ENCODE data around the gene TLL1.

Gene TLL1

DNA sequence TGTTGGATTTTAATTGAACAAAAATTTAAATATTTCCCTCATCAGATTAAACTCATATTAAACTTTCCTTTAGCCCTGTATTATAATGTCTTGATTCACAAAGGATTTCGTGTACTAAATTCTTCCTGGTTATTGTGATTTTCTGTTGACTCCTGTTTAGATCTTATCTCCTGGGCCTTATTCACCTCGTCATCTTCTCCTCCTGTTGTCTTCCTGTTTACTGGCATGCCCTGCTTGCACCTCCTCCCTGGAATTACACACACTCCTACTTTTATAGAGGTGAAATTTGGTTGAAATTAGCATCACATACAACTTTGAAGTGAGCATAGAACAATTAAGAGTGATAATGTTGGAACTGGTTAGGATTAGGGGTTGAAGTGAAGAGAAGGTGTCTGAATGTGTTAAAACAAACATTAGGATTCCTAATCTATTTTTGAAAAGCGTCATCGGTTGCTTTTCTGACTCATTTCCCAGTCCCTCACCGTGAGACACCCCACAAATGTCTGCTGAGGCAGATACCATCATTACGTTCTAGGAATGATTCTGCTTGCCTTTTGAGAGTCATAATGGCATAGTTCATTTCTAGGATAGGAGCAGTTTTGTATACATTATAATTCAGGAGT is 32.5 kb downstream of the TLL1 start:
- DNase-seq: no peak

DNA sequence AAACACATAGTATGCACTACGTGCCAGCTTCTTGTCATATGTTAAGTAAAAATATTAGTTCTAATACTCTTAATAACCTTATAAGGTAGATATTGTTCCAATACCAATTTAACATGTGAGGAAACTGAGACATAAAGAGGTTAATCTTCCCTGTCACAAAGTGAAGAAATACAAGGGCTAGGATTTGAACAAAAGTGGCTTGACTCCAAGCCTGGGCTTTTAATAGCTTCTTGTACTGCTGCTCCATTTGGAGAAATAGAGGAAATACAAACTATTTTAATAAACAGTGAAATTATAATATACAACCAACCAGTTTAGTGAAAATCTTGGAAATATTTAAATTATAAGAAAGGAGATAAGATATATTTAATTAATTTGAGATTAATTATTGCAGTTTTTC is 33.2 kb downstream of the TLL1 start:
- DNase-seq: no peak

DNA sequence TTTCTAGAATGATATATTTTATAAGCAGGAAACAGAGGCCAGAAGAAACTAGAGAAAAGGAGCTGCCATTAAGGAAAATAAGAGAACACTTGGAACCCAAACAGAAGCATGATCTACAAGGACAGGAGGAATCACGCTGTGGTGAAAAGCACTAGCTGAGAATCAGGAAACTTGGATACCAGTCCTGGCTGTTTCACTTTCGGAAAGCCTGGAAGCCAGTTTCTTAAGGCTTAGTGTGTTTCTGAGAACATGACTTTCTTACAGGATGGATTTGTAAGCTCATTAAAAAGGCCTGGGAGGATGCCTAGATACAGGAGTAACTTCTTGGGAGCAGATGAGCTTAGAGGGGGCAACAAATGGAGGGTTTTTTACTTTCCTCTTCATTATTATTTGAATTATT is 36.9 kb downstream of the TLL1 start:
- DNase-seq: no peak

DNA sequence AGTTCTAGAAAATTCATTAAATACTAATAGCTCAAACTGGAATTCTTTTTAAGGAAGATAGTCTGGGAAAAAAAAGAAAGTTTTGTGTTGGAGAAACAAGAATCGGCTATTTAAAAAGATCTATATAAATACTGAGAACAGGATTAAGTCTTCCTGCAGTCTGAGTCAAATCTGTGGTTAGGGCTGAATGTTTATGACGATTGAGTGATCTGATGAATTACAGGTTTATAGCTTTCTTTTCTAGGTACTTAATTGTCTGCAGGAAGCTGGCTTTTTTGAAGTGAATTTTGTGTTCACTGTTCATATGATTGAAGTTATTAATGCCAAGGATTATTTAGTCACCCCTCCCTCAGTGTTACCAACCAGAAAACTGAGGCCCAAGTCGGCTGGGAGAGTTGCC is 42.2 kb downstream of the TLL1 start:
- DNase-seq: no peak

DNA sequence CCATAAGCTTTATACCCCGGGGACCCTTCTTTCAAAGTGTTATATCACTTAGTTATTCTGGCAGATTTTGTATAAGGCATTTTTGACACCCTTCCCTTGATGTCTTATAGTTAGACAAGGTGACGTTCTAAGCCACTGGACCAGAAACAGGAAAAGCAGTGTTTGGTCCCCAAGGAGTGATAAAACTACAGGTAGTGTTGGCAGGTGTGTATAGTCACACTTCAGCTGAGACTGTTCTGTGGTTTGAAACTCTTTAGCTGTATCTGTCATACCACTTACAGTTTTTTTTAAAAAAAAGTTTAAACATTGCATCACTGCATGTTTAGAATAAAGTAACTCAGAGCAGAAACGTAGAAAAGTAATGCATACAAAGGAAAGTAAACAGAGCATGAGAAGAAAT is 48.5 kb downstream of the TLL1 start:
- DNase-seq: no peak

DNA sequence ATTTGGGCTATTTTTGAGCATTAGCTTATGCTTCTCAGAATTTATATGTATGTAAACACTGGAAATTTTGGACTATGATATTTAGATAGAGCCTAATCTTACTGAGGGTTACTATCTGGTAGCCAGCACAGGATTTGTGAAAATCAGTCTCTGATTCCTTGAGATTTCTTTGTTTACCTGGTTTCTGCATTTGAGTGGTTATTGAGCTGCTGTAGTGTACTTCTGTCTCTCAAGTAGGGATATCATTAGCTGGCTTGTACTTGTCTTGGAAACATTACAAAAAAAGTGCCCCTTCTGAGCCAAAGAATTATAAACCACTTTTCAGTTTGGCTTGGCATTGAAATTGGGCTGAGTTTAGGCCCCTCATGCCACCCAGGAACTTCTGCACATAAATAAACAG is 49.7 kb downstream of the TLL1 start:
- no peak for DNase-seq

DNA sequence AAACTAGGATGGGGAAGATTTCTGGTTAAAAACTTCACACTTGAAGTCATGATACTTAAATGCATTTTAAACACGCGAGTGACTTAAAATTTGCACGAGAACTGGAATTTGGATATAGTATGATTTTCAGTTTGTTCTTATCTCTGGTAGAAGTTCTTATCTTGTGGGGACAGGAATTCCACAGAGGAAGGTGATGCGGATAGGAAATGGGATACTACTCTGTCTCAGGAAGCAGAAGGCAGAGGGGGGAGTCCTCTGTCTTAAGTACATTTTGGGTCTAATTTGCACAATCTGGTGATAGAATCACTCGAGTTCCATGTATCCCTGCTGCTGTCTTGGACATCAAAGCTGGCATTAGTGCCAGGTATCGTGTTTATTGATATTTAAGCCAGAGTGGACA is 53.3 kb downstream of the TLL1 start:
- DNase-seq: no peak

DNA sequence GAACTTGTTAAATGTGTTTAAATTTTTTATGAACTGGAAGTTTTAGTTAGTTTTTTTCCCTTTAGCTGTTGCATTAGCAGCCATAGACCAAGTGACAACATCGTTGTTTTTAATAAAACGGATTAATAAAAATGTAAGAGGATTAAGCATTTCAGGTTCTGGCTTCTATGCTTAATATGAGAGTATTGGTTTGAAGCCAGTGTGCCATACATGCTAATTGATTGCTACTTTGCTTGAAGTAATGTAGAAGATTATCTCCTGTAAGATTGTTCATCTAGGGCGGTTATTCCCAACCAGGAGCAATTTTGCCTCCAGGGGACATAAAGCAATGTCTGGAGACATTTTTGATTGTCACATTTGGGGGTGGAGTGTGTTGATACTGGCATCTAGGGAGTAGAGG is 54.3 kb downstream of the TLL1 start:
- DNase-seq: no peak

DNA sequence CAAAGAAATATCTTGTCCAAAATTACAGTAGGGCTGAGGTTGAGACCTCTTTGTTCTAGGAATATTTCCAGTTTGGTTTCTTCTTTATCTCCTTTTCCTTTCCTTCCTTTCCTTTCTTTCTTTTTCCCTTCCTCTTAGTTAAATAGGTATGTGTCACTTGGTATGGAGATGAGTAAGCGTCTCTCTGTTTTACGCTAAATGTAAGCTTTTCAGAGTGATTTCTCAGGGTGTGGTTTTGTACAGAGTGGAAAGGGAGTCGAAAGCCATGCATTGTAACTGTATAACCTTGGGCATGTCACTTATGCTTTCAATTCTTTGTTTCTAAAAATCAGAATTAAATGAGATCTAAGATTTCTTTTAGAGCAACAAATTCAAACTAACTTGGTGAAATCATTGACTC is 54.8 kb downstream of the TLL1 start:
- no peak for DNase-seq

DNA sequence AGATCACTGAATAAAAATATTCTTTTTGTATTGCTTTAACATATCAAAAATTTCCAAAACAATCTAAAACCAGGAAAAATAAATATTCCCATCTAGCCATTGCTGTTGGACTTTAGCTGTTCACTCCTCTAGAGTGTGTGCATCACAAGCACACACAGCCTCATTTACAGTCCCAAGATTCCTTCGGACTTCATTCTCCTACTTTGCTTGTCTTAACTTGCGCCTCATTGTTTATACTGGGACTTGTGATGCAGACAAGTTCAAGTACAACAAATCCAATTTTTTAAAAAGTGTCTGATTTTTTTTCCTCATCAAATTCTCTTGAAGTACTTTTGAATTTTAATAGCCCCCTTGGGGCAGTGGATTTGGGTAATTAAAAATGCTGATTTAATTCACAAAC is 55.6 kb downstream of the TLL1 start:
- DNase-seq: no peak

DNA sequence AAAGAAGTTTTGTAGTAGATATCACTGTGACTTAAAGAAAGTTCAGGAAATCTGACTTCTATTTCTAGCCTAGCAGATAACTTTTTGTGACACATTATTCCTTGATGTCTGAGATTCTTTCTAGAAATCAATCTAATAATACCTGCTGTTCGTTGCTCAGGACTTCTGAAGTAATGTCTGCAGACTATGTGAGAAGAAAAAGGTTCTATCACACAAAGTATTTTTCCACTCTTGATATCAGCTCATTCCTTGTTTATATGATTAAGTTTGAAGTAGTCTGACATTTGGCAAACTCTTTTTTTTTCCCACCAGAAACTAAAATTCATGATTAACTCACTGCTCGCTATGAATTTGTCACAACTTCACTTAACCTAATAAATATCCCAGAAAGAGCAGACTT is 56.6 kb downstream of the TLL1 start:
- no peak for DNase-seq

DNA sequence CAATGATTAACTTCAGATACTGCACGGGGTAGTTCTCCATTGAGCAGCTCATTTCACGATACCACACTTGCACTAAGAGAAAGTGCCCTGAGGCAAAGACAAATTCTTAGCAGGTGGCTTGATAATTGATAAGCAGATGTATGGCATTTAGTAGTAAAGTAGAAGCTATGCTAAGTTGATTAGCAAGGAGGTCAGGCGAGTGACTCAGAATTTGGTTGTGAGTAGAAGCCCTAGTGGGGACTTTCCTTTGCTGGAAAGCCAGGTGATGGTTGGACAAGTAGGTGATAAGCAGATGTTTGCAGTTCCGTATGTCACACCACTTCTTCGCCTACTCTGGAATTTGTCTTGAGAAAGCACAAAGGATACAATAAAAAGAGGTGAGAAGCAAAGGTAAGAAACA is 58.7 kb downstream of the TLL1 start:
- DNase-seq: no peak

DNA sequence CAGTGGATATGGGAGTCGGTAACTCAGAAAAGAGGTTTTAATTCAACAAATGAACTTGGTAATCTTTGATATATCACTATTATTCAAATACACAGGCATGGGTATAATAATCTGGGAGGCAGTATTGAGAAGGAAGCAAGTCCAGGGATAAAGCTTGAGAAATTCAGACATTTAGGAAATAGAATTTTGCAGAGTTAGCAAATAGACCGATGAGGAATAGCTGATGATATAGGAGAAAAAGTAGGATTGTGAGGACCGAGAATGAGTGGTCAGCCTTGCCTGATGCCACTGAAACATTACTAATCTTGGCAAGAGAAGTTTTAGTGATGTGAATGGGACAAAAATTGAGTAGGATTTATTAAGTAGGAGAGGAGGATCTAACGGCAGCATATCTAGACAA is 71.9 kb downstream of the TLL1 start:
- no peak for DNase-seq

DNA sequence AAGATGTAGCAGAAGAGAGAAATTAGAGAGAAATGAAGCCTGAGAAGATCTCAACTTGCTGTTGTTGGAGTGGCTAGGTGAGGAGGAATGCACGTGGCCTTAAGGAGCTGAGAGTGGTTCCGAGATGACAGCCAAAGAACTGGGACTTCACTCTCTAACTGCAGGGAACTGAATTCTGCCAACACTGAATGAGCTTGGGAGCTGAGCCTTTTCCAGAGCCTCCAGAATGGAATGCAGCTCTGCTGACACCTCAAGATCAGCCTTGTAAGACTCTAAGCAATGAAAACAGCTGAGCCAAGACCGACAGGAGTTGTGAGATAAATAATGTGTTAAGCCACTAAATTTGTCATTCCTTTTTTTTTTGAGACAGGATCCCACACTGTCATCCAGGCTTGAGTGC is 73.0 kb downstream of the TLL1 start:
- no peak for DNase-seq

DNA sequence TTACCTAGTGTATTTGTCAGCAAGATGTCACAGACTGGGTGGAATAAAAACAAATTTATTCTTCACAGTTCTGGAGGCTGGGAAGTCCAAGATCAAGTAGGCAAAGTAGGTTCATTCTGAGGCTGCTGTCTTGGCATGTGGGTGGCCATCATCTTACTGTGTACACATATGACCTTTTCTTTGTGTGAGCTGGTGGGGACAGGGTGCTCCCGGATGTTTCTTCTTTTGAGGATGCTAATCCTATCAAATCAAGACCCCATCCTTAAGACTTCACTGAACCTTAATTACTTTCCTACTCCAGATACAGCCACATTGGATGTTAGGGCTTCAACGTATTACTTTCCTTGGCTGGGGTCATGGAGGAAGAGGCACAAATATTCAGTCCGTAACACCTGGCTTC is 74.0 kb downstream of the TLL1 start:
- DNase-seq: no peak

DNA sequence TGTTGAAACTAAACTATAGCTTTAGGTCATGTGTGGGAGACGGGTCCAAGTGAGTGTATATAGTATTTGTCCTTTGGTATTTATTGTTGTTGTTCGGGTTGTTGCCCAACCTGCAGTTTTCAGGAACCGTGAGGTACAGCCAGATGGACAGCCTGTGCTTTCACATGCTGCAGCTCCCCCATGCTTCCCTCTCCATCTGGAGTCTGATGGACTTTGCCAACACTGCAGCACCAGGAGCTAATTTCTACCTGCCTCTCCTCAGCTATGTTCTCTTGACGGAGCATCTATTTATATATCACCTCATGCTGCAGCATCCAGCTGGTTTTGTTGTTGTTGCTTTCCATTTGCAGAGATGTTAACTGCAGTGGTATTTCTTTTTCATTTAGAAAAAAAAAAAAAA is 80.1 kb downstream of the TLL1 start:
- no peak for DNase-seq

DNA sequence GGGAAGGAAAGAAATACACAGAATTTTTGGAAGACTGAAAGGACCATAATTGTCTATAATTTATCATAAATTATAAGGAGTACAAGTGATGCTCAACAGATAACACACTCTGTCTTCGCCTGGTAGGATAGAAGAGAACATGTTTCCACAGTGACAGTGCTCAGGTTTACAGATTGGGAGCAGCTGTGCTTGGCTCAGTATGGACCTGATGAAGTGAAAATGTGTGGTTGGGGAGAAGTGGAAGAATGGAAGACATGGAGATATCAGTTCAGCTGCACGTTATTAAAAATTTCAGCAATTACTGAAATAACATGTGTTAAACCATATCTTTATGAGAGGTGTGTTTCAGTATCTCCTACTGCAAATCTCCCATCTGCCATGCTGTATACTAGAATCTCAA is 90.6 kb downstream of the TLL1 start:
- no peak for DNase-seq

DNA sequence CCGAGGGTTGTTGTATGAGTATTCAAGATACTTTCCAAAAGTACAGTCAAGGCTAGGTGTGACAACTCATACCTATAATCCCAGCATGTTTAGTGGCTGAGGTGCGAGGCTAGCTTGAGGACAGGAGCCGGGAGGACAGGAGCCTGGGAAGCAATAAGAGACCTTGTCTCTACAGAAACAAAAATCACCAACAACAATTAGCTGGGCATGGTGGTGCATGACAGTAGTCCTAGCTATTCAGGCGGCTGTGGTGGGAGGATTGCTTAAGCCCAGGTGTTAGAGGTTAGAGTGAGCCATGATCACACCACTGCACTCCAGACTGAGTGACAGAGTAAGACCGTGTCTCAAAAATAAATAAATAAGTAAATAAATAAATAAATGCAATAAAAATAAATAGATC is 91.6 kb downstream of the TLL1 start:
- DNase-seq: no peak

DNA sequence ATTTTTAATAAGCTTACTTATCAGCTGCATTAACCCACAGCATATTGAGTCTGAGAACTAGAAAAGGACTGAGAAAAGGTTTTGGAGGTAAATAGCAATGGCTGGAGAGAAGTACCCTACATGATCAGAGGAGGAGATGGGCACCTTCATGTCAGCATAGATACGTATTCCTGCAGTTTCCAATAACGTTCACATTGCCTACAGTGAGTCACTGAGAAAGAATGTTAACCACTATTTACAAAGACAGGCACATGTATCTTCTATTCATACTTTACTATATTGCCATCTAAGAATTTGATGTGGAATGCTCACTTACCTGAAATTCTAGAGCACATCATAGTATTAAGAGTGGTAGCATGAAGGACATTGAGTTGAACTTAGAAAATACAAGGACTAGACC is 92.5 kb downstream of the TLL1 start:
- no peak for DNase-seq

DNA sequence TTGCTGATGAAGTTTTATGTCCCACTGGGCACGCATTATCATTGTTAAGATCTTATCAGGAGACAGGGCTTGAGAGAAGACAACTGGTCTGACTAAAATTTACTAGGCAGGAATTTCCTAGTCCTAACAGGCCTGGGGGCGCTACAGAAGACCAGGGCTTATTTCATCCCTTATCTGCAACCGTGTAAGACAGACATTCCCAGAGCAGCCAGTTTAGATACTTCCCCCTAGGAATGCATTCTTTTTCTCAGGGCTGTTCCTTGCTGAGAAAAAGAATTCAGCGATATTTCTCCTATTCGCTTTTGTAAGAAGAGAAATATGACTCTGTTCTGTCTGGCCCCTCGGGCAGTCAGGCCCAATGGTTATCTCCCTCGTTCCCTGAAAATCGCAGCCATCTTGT is 93.8 kb downstream of the TLL1 start:
- DNase-seq: no peak

DNA sequence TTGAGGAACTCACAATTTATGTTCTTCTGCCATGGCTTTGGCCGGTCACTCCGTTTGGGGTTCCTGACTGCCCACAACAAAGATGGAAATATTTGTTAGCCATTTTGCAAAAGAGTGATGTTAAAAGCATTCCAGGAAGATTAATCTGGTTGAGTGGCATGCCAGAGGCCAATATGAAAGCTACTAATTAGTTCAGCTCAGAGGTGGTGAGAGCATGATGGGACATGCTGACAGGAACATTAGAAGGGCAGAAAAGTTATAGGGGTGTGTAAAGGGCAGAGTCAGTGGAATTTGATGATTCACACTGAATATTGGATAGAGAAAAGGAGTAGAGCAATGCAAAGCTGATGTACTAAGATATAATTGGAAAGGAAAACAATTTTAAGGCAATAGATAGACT is 94.4 kb downstream of the TLL1 start:
- DNase-seq: no peak

DNA sequence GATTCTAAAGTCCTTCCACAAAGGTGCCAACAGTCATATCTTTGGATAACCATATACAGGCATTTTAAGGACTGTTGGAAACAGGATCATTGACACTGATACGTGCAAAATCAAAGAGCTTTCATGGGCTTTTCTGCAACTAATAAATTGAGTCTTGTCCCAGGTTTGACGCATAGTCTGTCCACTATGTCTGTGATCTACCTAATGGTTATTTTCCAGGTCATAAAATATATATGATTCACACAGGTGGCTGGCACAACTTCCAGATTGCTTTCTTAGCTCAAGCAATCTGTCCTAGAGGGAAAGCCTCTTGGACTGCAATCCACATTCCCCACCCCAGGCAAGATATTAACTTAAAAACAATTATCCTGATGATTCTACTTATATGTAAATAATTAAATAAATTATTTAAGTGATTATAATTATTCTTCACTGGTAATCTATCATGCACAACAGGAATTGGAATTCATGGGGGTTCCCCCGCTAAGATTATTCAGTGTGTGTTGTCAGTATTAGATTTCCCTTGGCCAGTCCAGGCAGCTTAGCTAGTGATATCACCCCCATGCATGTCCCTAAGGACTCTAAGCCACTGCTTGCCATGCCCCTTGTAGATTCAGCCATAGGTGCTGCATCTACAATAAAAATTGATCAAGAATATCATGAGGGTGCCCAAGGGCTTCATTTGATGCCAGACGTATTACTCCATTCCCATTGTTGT is 97.8 kb downstream of the TLL1 start:
- DNase-seq: no peak

DNA sequence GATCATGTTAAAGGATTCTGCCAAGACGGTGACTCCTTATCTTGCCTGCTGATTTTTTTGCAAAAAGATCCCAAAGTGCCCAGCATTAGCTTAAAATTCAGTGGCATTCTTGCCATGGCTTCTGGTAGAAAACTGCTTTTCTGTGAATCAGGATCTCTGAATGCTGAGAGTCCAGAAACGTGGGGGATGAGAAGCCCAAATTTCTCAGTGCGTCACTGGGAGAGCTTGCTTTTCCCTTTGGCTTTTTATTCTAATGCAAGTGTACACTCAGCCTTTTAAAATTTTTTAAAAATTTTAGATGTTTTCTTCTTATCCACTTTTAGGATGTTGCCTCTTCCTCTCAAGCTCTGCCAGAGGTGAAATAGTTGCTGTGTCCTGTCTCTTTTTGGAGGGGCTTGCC is 98.4 kb downstream of the TLL1 start:
- DNase-seq: no peak

DNA sequence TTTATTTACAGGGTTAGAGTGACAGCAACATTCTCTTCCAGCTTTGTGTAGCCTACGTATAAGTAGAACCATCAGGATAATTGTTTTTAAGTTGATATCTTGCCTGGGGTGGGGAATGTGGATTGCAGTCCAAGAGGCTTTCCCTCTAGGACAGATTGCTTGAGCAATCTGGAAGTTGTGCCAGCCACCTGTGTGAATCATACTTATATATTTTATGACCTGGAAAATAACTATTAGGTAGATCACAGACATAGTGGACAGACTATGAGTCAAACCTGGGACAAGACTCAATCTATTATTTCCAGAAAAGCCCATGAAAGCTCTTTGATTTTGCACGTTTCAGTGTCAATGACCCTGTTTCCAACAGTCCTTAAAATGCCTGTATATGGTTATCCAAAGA is 98.9 kb downstream of the TLL1 start:
- DNase-seq: no peak

DNA sequence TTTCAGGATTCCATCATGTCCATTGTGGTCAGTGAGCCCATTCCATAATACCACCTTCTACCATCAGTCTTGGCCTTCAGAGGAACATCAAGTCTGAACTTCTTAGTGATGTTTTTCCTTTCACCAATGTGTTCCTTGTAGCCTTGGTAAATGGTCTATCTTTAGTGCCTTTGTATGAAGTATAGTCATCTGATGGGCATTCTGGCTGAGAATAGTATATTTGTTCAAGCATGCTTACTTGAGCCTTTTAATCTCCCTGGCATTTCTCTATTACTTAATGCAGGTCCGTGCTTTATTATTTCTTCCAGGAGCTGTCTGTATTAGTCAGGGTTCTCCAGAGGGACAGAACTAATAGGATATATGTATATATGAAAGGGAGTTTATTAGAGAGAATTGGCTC is 99.7 kb downstream of the TLL1 start:
- no peak for DNase-seq

All from NCI-H748 treated with DMSO at 0.1 percent for 48 hours (cell line).